Measurements from ENCODE around the gene MFSD11.

- no peak for TF ChIP-seq CTCF (IDR thresholded peaks at IDR 0.05)
- 0 out of 4 replicates have a peak, but pooled peaks have one; percentile 5 to 32 for TF ChIP-seq REST (IDR thresholded peaks at IDR 0.05; ENCODE audit: insufficient read depth in 1 of 2, low read depth in 2 of 2, low read length in 1 of 2)
Measured at GRCh38 chr17:76737676-76738467, at the start of gene MFSD11.

Data from Panc1 (cell line).